Mucosa of stomach (tissue), 1 donor: ENCODE data around the gene TBCD.
A peak's percentile ranks its signal among the peaks of the same experiment; 100 is the strongest.

ENCODE experiments used
- H3K27me3 ChIP-seq: one replicate; pipeline ENCODE4 v1.7.0; 2013; ENCODE audit warnings: mild to moderate bottlenecking, low read length; ENCODE audit not compliant: control insufficient read depth, insufficient read depth
- H3K36me3 ChIP-seq: one replicate; pipeline ENCODE4 v1.7.0; 2013; ENCODE audit warnings: low read length; ENCODE audit not compliant: control insufficient read depth, insufficient read depth
- H3K4me1 ChIP-seq: one replicate; pipeline ENCODE4 v1.7.0; 2013; ENCODE audit warnings: mild to moderate bottlenecking, low read length; ENCODE audit not compliant: control insufficient read depth, insufficient read depth
- H3K4me3 ChIP-seq: one replicate; pipeline ENCODE4 v1.7.0; 2013; ENCODE audit warnings: low read length
- H3K9ac ChIP-seq: one replicate; pipeline ENCODE4 v1.7.0; 2013; ENCODE audit warnings: mild to moderate bottlenecking, low read length, moderate library complexity
- H3K9me3 ChIP-seq: one replicate; pipeline ENCODE4 v1.7.0; 2013; ENCODE audit warnings: mild to moderate bottlenecking, low read length, moderate library complexity; ENCODE audit not compliant: control insufficient read depth
- donor health status: Pancreatic carcinoma.

TBCD gene

GRCh38 chr17:82864713-82865248 is 112.9 kb downstream of the TBCD start:
- Histone ChIP-seq H3K9ac (no peak overlapping the region), H3K9me3 (no peaks in the 10 kb centered on the region), H3K36me3 (no peaks in the 10 kb centered on the region), H3K4me1 (peaks cover 17% of the 10 kb centered on the region), H3K27me3 (no peaks in the 10 kb centered on the region), H3K4me3 (no peak overlapping the region)

- Histone ChIP-seq H3K4me3 (no peak overlapping the region), H3K27me3 (no peaks in the 10 kb centered on the region), H3K9me3 (no peaks in the 10 kb centered on the region), H3K9ac (no peak overlapping the region), H3K36me3 (no peaks in the 10 kb centered on the region), H3K4me1 (peaks cover 13% of the 10 kb centered on the region)
Observed at GRCh38 chr17:82865274-82865673, 113.4 kb downstream of the TBCD start.

- H3K9ac ChIP-seq: peak overlapping the region; percentile 26
- H3K36me3 ChIP-seq: no peaks in the 10 kb centered on the region
- H3K27me3 ChIP-seq: no peaks in the 10 kb centered on the region
- peaks cover 11% of the 10 kb centered on the region for H3K4me1 ChIP-seq
- no peaks in the 10 kb centered on the region for H3K9me3 ChIP-seq
- H3K4me3 ChIP-seq: no peak overlapping the region
Observed at GRCh38 chr17:82865774-82866395, 114.0 kb downstream of the TBCD start.

GRCh38 chr17:82866590-82867191 is 114.8 kb downstream of the TBCD start:
- H3K4me1 ChIP-seq: peaks cover 11% of the 10 kb centered on the region
- H3K36me3 ChIP-seq: no peaks in the 10 kb centered on the region
- H3K27me3 ChIP-seq: no peaks in the 10 kb centered on the region
- H3K4me3 ChIP-seq: no peak overlapping the region
- H3K9ac ChIP-seq: peak overlapping the region; percentile 26
- no peaks in the 10 kb centered on the region for H3K9me3 ChIP-seq

GRCh38 chr17:82867763-82868325 is 116.0 kb downstream of the TBCD start:
- no peak overlapping the region for H3K9ac ChIP-seq

GRCh38 chr17:82868715-82869131 is 116.9 kb downstream of the TBCD start:
- H3K9ac ChIP-seq: no peak overlapping the region
- no peaks in the 10 kb centered on the region for H3K9me3 ChIP-seq
- H3K36me3 ChIP-seq: no peaks in the 10 kb centered on the region
- no peak overlapping the region for H3K4me3 ChIP-seq
- H3K4me1 ChIP-seq: peaks cover 9% of the 10 kb centered on the region
- no peaks in the 10 kb centered on the region for H3K27me3 ChIP-seq

More at GRCh38 chr17:82867763-82868325, 116.0 kb downstream of the TBCD start:
- no peaks in the 10 kb centered on the region for H3K36me3 ChIP-seq
- H3K27me3 ChIP-seq: no peaks in the 10 kb centered on the region
- H3K4me3 ChIP-seq: no peak overlapping the region
- no peaks in the 10 kb centered on the region for H3K9me3 ChIP-seq
- peaks cover 11% of the 10 kb centered on the region for H3K4me1 ChIP-seq

- Histone ChIP-seq H3K4me3 (no peak overlapping the region), H3K9me3 (no peaks in the 10 kb centered on the region), H3K9ac (no peak overlapping the region), H3K27me3 (no peaks in the 10 kb centered on the region), H3K36me3 (no peaks in the 10 kb centered on the region), H3K4me1 (peaks cover 13% of the 10 kb centered on the region)
Observed at GRCh38 chr17:82869536-82869935, 117.7 kb downstream of the TBCD start.

GRCh38 chr17:82870091-82870491 is 118.2 kb downstream of the TBCD start:
- Histone ChIP-seq H3K9me3 (no peaks in the 10 kb centered on the region), H3K4me3 (no peak overlapping the region), H3K9ac (no peak overlapping the region), H3K27me3 (no peaks in the 10 kb centered on the region), H3K4me1 (peaks cover 18% of the 10 kb centered on the region), H3K36me3 (no peaks in the 10 kb centered on the region)

GRCh38 chr17:82870541-82870940 is 118.7 kb downstream of the TBCD start:
- no peaks in the 10 kb centered on the region for H3K27me3 ChIP-seq
- no peak overlapping the region for H3K4me3 ChIP-seq
- H3K9ac ChIP-seq: no peak overlapping the region
- H3K4me1 ChIP-seq: peaks cover 20% of the 10 kb centered on the region
- no peaks in the 10 kb centered on the region for H3K9me3 ChIP-seq
- H3K36me3 ChIP-seq: no peaks in the 10 kb centered on the region

GRCh38 chr17:82871056-82871775 is 119.4 kb downstream of the TBCD start:
- H3K4me3 ChIP-seq: no peak overlapping the region
- no peak overlapping the region for H3K9ac ChIP-seq
- no peaks in the 10 kb centered on the region for H3K9me3 ChIP-seq
- peaks cover 25% of the 10 kb centered on the region for H3K4me1 ChIP-seq
- no peaks in the 10 kb centered on the region for H3K36me3 ChIP-seq
- no peaks in the 10 kb centered on the region for H3K27me3 ChIP-seq

GRCh38 chr17:82871776-82872561 is 120.1 kb downstream of the TBCD start:
- Histone ChIP-seq H3K9me3 (no peaks in the 10 kb centered on the region), H3K4me1 (peaks cover 29% of the 10 kb centered on the region), H3K27me3 (no peaks in the 10 kb centered on the region), H3K4me3 (no peak overlapping the region), H3K9ac (no peak overlapping the region), H3K36me3 (no peaks in the 10 kb centered on the region)
